ENCODE measurements around the gene LSM8.
"Not testable (repeated sequence)": the region's sequence is repeated elsewhere in the genome, so short reads cannot be mapped to it uniquely, and the experiment has no call there.

Gene LSM8

DNA sequence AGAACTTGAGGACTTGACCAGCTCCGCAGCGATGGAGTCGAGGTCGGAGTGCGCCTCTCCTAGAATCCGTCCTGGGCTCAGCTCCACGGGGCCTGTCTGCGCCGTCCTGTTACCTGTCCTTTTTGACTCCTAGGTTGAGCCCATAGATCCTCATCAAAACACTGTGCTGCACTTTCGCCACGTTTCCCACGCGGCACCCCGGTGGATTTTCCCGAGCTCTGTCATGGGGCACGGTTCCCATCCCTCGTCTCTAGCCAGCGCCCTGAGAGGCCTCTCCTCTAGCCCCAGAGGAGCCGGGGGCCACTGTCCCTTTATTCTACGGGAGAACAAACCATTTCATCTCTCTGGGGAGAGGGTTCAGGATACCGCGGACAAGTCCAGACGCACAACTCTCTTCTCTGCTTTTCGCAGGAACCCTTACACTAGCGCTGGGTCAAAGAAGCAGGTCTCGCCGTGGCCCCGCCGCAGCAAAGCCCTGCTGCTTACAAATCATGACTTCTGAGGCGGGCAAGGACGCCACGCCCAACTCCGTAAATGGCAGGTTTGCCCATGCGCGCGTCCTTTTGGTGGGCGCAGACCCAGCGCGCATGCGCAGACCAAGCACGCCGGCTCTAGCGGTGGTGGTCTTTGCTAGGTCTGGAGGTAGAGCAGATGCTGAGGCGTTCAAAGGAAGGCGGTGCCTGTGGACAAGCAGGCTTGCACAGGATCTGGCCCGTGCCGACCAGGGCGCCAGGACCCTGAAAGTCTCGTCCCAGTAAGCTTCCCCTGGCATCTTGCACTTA lies 30.3 kb downstream of the LSM8 start:
- DNase-seq: no peak

DNA sequence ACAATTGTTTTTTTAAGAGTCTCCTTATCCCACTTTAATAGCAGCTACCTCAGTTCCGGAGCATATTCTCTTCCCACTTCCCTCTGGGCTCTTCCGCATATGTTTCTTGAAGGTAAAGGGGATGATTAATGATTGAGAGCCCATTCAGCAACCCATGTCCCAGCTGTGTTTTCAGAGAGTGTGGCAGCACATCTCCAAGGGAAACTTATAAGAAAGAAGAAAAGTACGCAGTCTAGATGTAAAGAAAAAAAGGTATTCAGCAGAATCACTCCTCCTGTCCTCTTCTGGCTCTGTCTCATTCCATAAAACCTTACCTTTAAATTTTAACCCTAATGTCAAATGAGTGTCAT lies 30.8 kb downstream of the LSM8 start:
- DNase-seq: no peak

DNA sequence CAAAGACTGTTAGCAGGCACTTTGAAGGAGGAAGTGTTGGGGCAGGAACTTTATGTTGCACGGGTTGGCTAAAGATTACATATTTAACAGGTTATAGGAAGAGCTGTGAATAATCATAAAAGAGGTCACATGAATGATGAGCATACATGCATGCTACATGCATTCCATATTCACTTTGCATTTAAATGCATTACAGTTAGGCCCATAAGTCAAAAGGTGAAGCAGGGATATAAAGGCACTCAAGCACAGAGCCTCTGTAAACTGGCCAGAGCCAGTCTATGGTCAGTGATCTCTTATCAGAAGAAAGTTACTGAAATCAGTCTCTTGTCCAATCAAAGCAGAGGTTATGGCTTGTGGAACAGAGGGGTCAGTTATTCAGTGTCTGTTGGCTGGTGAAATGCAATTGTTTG lies 33.3 kb downstream of the LSM8 start:
- no peak for DNase-seq

GRCh38 chr7:118218413-118219156 lies 34.6 kb downstream of the LSM8 start:
- DNase-seq: no peak

GRCh38 chr7:118219157-118219512 lies 35.2 kb downstream of the LSM8 start:
- DNase-seq: no peak

- DNase-seq: no peak
Observed at GRCh38 chr7:118220583-118220982, 36.6 kb downstream of the LSM8 start.

GRCh38 chr7:118222591-118222990 lies 38.6 kb downstream of the LSM8 start:
- no peak for DNase-seq

DNA sequence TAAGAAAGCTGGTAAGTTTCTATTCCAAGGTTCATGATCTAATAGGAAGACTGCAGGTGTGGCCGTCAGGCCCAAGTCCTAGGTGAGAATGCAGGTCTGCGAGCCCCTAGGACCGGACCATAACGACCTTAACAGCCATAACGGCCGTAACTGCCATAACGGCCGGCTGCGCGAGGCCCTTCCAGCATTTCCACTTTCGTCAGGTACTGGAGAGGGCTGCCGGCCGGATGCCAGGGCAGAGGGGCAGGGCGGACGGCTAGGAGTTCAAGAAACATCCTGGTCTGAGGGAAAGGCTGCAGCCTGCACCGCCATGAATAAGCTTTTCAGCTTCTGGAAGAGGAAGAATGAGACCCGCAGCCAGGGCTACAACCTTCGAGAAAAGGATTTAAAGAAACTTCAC lies 40.6 kb downstream of the LSM8 start, which contains the start of gene ANKRD7:
Gene ANKRD7 (plus strand): TSS at position 184 of the 400 bp plus-strand sequence. CDS start 127 bp downstream, at position 311.
- DNase-seq: no peak

DNA sequence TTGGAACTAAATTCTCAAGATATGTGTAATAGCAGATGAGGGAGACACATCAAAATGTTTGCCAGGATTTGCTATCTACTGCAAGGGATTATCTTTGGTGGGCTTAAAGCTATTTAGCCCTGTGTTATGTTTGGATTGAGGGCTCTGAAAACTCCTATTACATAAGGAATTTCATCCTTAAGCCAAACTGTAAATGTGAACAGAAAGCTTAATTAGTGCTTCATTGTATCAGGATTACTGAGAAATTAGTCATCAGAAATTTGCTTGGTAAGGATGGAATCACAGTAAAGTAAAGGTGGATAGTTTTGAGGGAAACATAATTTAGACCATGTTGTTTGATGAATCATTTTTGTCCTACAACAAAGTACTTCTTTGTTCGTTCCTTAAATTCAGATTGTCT lies 48.9 kb downstream of the LSM8 start:
- no peak for DNase-seq

DNA sequence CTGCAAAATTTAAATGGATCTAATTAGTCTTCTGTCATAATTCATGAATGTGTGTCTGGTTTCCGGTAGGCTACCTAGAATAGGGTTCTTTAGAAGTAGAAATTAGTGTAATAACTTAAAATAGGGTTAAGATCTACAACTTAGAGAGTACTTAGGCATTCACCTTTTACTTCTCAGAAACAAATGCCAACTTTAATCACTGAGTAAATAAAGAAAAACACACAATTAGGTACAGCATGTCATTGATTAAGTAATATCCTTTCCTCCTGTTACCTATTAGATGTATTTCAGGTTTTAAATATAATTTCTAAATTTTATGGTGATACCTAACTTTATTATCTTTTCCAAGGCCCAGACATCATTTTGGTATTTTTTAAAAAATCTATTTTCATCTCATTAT lies 49.8 kb downstream of the LSM8 start:
- no peak for DNase-seq

DNA sequence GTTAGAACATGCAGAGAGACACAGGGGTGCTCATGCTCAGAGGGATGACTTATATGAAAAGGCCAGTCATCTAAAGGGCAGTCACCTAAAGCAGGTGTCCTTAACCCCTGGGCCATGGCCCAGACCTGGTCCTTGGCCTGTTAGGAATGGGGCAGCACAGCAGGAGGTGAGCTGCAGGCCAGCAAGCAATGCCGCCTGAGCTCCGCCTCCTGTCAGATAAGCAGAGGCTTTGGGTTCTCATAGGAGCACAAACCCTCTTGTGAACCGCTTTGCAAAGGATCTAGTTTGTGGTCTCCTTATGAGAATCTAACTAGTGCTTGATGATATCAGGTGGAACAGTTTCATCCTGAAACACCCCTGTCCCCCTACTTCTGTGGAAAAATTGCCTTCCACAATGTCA lies 55.0 kb downstream of the LSM8 start:
- DNase-seq: no peak

GRCh38 chr7:118240320-118240719 lies 56.4 kb downstream of the LSM8 start:
- not testable (repeated sequence) for DNase-seq

All from NCI-H2081 (cell line).